ENCODE results near the gene ZEB1. TPM values are rescaled to one million over a fixed set of nuclear protein-coding genes. Genes with fewer than 3 reads are reported as not detected.

The ZEB1 gene
- total and polyA plus RNA-seq, 2 donors (not counting 1 experiment from before 2014, with no cell fraction given) = 73.7 to 221 TPM

GRCh38 chr10:31399171-31399570, 80.2 kb downstream of the ZEB1 start:
- Histone ChIP-seq H3K4me3 (replicated peaks in 1 of 4; ENCODE audit: control extremely low read depth in 1 of 4, insufficient read depth in 1 of 4, low read depth in 3 of 4, low read length in 4 of 4) (no peak overlapping the region), H2AFZ (ENCODE audit: low read length) (no peak overlapping the region), H3K4me2 (ENCODE audit: extremely low read depth, insufficient read depth, low read length) (no peak overlapping the region), H4K20me1 (ENCODE audit: control insufficient read depth, extremely low read depth, insufficient read depth, low read length) (no peaks in the 10 kb centered on the region), H3K27me3 (ENCODE audit: control insufficient read depth, insufficient read depth, low read length) (no peaks in the 10 kb centered on the region), H3K9ac (ENCODE audit: insufficient read depth, low read length) (no peak overlapping the region), H3K9me3 (ENCODE audit: control insufficient read depth, insufficient read depth, low read depth, low read length) (no peaks in the 10 kb centered on the region), H3K79me2 (ENCODE audit: control insufficient read depth, insufficient read depth, low read length) (peaks cover 68% of the 10 kb centered on the region), H3K4me1 (ENCODE audit: control insufficient read depth, extremely low read depth, insufficient read depth, low read length) (peaks cover 2% of the 10 kb centered on the region), H3K36me3 (ENCODE audit: control insufficient read depth, insufficient read depth, low read length) (peaks cover 3% of the 10 kb centered on the region), H3K27ac (ENCODE audit: insufficient read depth, low read length) (no peak overlapping the region)
- DNase-seq (ENCODE audit: low read depth in 2 of 2) = no peak
- TF ChIP-seq EZH2 (IDR thresholded peaks at IDR 0.05; ENCODE audit: low read length, missing control alignments) = no peak
- TF ChIP-seq, protein P1, sequence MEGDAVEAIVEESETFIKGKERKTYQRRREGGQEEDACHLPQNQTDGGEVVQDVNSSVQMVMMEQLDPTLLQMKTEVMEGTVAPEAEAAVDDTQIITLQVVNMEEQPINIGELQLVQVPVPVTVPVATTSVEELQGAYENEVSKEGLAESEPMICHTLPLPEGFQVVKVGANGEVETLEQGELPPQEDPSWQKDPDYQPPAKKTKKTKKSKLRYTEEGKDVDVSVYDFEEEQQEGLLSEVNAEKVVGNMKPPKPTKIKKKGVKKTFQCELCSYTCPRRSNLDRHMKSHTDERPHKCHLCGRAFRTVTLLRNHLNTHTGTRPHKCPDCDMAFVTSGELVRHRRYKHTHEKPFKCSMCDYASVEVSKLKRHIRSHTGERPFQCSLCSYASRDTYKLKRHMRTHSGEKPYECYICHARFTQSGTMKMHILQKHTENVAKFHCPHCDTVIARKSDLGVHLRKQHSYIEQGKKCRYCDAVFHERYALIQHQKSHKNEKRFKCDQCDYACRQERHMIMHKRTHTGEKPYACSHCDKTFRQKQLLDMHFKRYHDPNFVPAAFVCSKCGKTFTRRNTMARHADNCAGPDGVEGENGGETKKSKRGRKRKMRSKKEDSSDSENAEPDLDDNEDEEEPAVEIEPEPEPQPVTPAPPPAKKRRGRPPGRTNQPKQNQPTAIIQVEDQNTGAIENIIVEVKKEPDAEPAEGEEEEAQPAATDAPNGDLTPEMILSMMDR (conservative IDR thresholded peaks at IDR 0.05 in 1 of 2, IDR thresholded peaks at IDR 0.05 in 1 of 2; ENCODE audit: low read depth in 1 of 2, low read length in 2 of 2) = no peak

DNA sequence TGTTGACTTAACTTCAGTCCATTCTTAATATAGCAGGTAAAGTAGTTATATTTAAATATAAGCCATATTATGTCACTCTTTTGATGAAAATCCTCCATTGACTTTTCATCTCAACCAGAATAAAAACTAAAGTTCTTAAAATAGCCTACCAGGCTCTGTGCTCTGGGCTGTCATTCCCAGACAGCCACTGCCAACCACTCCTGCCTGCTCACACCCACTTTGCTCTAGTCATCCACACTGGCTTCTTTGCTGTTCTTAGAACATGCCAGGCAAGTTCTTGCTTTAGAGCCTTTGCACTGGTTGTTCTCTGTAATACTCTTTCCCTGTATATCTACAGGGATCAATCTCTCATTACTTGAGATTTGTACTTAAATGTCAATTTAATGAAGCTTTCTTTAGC, 80.6 kb downstream of the ZEB1 start:
- Histone ChIP-seq H3K36me3 (ENCODE audit: control insufficient read depth, insufficient read depth, low read length) (peaks cover 3% of the 10 kb centered on the region), H3K27ac (ENCODE audit: insufficient read depth, low read length) (no peak overlapping the region), H3K79me2 (ENCODE audit: control insufficient read depth, insufficient read depth, low read length) (peaks cover 68% of the 10 kb centered on the region), H3K4me1 (ENCODE audit: control insufficient read depth, extremely low read depth, insufficient read depth, low read length) (peaks cover 2% of the 10 kb centered on the region), H4K20me1 (ENCODE audit: control insufficient read depth, extremely low read depth, insufficient read depth, low read length) (no peaks in the 10 kb centered on the region), H3K4me3 (replicated peaks in 1 of 4; ENCODE audit: control extremely low read depth in 1 of 4, insufficient read depth in 1 of 4, low read depth in 3 of 4, low read length in 4 of 4) (no peak overlapping the region), H3K9ac (ENCODE audit: insufficient read depth, low read length) (no peak overlapping the region), H2AFZ (ENCODE audit: low read length) (no peak overlapping the region), H3K27me3 (ENCODE audit: control insufficient read depth, insufficient read depth, low read length) (no peaks in the 10 kb centered on the region), H3K9me3 (ENCODE audit: control insufficient read depth, insufficient read depth, low read depth, low read length) (no peaks in the 10 kb centered on the region), H3K4me2 (ENCODE audit: extremely low read depth, insufficient read depth, low read length) (no peak overlapping the region)
- TF ChIP-seq, protein P1 (conservative IDR thresholded peaks at IDR 0.05 in 1 of 2, IDR thresholded peaks at IDR 0.05 in 1 of 2; ENCODE audit: low read depth in 1 of 2, low read length in 2 of 2) = no peak
- no peak for TF ChIP-seq EZH2 (IDR thresholded peaks at IDR 0.05; ENCODE audit: low read length, missing control alignments)
- peak in 1 of 2 donors; percentile 32 for DNase-seq (ENCODE audit: low read depth in 2 of 2)

GRCh38 chr10:31401287-31401686, 82.3 kb downstream of the ZEB1 start:
- Histone ChIP-seq H3K27me3 (ENCODE audit: control insufficient read depth, insufficient read depth, low read length) (no peaks in the 10 kb centered on the region), H2AFZ (ENCODE audit: low read length) (no peak overlapping the region), H3K9ac (ENCODE audit: insufficient read depth, low read length) (no peak overlapping the region), H3K36me3 (ENCODE audit: control insufficient read depth, insufficient read depth, low read length) (peaks cover 3% of the 10 kb centered on the region), H3K9me3 (ENCODE audit: control insufficient read depth, insufficient read depth, low read depth, low read length) (no peaks in the 10 kb centered on the region), H3K79me2 (ENCODE audit: control insufficient read depth, insufficient read depth, low read length) (peaks cover 71% of the 10 kb centered on the region), H4K20me1 (ENCODE audit: control insufficient read depth, extremely low read depth, insufficient read depth, low read length) (no peaks in the 10 kb centered on the region), H3K4me3 (replicated peaks in 1 of 4; ENCODE audit: control extremely low read depth in 1 of 4, insufficient read depth in 1 of 4, low read depth in 3 of 4, low read length in 4 of 4) (no peak overlapping the region), H3K27ac (ENCODE audit: insufficient read depth, low read length) (no peak overlapping the region), H3K4me2 (ENCODE audit: extremely low read depth, insufficient read depth, low read length) (no peak overlapping the region), H3K4me1 (ENCODE audit: control insufficient read depth, extremely low read depth, insufficient read depth, low read length) (no peaks in the 10 kb centered on the region)
- DNase-seq (ENCODE audit: low read depth in 2 of 2) = no peak
- TF ChIP-seq, protein P1 (conservative IDR thresholded peaks at IDR 0.05 in 1 of 2, IDR thresholded peaks at IDR 0.05 in 1 of 2; ENCODE audit: low read depth in 1 of 2, low read length in 2 of 2) = no peak
- TF ChIP-seq EZH2 (IDR thresholded peaks at IDR 0.05; ENCODE audit: low read length, missing control alignments) = no peak

Data from fibroblast of lung (primary cell).